ENCODE data around the gene DOCK11. TPM values are rescaled to one million over a fixed set of nuclear protein-coding genes. Genes with fewer than 3 reads are reported as not detected.

DOCK11 gene
- total RNA-seq, 4 donors from 2014 or later: 131 to 240 (median 175) TPM

DNA sequence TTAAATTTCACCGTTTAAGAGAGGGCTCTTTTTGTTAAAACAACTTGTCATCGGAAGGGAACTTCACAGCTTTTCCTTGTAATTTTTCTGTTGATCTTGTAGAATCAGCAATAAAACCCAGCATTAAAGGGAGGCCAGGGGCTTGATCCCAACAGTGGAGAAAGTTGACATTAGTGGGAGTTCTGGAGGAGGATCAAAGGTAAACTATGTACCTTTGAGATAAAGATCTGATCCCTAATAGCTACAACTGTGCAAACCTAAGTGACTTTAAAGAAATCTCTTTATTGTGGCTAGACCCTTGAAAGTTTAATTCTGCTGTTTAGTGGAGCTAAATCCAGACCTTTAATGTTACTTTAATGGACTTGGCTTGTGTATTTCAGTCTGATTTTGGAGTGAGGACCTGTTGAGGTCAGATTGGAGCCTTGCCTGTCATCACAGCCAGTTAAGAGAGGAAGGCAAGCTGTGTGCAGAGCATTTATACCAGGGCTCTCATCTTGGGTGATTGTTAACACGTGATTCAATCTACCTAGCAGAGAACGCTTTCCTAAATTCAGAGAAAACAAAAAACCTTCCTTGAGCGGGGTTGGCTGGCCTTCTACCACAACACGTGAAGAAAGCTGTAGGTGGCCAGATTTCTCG, 1.7 kb downstream of the DOCK11 start:
- TF ChIP-seq, protein P1, sequence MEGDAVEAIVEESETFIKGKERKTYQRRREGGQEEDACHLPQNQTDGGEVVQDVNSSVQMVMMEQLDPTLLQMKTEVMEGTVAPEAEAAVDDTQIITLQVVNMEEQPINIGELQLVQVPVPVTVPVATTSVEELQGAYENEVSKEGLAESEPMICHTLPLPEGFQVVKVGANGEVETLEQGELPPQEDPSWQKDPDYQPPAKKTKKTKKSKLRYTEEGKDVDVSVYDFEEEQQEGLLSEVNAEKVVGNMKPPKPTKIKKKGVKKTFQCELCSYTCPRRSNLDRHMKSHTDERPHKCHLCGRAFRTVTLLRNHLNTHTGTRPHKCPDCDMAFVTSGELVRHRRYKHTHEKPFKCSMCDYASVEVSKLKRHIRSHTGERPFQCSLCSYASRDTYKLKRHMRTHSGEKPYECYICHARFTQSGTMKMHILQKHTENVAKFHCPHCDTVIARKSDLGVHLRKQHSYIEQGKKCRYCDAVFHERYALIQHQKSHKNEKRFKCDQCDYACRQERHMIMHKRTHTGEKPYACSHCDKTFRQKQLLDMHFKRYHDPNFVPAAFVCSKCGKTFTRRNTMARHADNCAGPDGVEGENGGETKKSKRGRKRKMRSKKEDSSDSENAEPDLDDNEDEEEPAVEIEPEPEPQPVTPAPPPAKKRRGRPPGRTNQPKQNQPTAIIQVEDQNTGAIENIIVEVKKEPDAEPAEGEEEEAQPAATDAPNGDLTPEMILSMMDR (IDR thresholded peaks at IDR 0.05; ENCODE audit: low read depth): no peak

DNA sequence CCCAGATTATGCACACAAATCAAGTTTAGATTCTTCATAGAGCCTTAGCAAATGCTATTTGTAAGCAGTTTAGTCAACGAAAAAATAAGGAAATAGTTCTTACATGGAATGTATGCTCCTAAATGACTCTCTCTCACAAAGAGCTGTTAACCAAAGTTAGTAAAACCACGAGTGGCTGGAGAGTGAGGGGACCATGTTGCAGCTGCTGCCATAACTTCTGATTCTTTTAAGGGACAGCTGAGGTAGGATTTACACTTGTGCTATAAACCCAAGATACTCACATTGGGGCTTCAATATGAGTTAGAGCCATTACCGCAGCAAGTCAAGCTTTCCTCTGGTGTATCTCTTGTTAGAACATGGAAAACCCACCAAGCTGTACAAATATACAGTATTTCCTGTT, 2.7 kb downstream of the DOCK11 start:
- TF ChIP-seq, protein P1 (IDR thresholded peaks at IDR 0.05; ENCODE audit: low read depth): no peak

DNA sequence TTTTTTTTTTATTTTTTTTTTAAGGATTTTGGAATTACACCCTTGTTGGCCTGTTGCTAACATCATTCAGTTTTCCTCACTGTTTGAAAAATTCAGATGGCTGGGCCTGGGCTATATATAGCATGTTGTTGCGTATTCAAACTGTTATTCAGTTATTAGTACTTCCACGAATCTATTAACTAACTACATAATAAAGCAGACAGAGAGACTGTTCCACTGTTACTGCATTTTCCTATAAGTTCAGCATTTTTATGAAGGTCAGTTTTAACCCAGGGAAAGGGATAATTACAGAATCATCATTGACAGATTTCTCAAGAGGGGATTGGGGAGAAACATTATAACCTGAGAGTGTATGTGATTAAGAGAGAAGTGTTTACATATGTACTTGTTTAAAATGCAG, 3.1 kb downstream of the DOCK11 start:
- TF ChIP-seq, protein P1 (IDR thresholded peaks at IDR 0.05; ENCODE audit: low read depth): no peak

DNA sequence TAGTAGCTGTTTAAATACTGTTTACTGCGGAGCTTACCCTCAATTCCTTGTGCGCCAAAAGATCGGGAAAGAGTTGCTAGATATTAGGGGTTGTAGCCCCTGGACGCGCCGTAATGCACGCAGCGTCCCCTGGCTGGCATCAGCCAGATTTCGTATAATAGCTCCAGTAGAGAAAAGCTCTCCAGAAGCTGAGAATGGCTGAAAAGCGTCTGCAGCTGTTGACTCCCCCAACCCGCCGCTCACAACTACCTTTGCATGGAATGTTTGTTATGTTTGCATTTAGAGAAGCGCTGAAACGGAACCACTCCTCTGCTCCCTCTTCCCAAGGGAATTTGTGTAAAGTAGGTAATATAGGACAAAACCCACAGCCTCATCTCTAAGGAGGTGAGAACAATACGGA, 3.7 kb downstream of the DOCK11 start:
- TF ChIP-seq, protein P1 (IDR thresholded peaks at IDR 0.05; ENCODE audit: low read depth): no peak

DNA sequence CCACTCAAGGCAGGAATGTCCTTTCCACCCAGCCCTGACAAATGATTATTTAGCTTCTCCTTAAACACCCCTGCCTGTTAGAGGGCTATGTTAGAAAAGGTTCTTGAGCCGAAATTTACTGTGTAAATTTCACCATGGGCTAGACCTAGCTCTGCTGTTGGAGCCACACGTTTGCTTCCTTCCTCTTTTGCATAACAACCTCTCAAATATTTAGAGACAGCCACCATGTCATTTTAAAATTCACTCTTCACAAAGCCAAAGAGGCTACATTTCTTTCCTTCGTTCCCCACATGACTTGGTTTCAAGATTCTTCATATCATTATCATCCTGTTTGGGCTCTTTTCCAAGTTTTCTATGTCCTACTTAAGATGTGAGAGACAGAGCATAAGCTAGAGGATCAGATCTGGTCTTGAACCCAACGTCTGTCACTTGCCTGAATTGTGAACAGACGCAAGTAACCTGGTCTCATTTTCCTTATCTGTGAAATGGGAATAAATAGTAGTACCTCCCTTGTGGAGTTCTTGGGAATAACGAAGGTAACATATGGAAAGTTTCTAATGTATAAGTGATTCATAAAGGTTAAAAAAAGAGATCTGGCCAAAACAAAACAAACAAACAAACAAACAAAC, 6.7 kb downstream of the DOCK11 start:
- TF ChIP-seq, protein P1 (IDR thresholded peaks at IDR 0.05; ENCODE audit: low read depth): no peak

DNA sequence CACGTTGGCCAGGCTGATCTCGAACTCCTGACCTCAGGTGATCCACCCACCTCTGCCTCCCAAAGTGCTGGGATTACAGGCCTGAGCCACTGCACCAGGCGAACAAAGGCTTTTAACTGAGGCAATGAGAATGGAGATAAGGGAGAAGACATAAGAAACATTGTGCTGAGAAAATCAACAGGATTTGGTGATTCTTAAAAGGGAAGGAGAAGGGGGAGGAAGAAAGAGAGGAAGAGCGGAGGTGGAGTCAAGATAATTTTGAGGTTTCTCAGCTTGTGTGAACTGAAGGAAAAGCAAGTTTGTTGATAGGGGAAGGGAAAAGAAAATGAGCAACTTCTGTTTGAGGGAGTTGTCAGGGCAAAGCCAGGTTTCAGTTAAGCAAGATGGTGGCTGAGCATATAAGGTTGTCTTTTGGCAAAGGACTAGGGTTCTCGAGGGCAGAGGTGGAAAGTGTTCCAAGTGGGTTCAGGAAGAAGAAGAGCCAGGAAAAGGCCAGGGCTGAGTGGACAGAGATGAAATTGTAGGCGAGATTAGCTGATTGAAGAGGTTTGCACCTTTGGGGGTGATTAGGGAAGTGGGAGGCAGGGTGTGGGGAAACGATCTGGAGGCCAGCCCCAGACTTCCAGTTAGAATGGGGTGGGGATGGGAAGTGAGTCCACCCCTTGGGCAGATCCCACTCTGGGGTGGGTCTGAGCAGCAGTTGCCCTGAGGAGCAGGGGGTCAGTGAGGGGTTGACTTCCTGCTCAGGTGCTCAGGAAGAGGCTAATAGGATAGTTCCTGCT, 7.8 kb downstream of the DOCK11 start:
- TF ChIP-seq, protein P1 (IDR thresholded peaks at IDR 0.05; ENCODE audit: low read depth): no peak

DNA sequence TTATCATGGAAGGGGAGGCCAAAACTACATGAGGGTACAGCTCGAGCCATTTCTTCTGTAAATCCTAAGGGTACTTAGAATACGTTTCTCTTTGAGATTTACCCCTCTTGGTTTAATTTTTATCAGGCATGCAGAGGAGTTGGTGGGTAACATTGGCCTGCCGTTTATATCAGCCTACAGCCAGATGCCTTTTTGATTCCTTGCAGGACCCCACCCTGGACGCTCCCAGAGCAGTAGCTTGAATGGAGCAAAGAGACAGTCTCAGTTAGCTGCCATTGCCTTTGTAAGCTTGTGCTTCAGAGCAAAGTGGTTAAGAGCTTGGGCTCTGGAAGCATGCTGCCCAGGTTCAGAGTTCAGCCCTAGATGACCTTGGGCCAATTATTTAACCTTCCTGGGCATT, 9.0 kb downstream of the DOCK11 start:
- TF ChIP-seq, protein P1 (IDR thresholded peaks at IDR 0.05; ENCODE audit: low read depth): no peak

Measured in subcutaneous adipose tissue (tissue), 4 donors.